AG20443 (cell line): ENCODE results near the gene REPS1.
A peak's percentile ranks its signal among the peaks of the same experiment; 100 is the strongest.
"Not testable (repeated sequence)": the region's sequence is repeated elsewhere in the genome, so short reads cannot be mapped to it uniquely, and the experiment has no call there.

Source experiments
- DNase-seq: peaks from one replicate; pipeline ENCODE4 v3.0.0; 2012; ENCODE audit warnings: low spot score, mixed read lengths

REPS1 gene

DNA sequence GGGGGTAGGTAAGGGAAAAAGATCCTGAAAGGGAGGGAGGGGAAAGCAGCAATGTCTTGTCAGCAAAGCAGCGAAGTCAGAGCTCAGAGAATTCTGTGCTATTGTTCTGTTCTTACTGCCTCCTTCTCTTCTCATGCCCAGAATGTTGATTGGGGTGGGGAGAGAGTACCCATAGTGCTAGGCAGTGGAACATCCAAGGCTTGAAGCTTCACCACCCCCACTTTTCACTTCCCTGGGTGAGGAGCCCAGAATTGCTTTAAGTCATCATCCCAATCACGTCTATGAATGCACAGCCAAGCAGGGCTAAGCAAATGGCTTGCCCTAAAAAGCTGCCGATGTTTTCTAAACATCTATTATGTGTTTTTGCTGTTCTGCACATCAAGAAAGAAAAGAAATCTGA is 16.5 kb downstream of the REPS1 start:
- DNase-seq: no peak

DNA sequence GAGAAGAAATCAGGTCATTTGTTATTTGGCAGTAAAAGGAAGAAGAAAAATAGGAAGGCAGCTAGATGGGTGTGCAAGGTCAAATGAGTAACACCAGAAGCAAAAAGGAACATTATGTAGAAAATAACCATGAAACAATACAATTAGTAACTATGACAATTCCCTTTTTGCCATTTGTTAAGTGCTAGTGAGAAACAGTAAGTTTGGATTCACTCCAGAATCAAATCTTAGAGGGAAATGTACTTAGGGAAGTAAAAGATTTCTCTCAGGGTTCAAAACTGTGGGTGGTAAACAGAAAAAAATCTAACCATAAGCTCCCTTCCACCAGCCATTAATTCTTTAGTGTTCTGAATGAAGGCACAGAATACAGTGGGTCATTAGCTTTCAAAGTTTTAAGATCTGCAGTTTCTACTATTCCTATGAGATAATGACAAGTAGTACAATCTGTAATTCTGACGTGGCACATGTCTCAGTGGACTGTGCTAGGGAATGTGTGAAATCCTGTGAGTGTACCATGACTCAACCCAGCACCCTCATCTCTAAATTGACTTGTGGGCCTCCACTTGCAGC is 17.1 kb downstream of the REPS1 start:
- DNase-seq: peak; percentile 67

DNA sequence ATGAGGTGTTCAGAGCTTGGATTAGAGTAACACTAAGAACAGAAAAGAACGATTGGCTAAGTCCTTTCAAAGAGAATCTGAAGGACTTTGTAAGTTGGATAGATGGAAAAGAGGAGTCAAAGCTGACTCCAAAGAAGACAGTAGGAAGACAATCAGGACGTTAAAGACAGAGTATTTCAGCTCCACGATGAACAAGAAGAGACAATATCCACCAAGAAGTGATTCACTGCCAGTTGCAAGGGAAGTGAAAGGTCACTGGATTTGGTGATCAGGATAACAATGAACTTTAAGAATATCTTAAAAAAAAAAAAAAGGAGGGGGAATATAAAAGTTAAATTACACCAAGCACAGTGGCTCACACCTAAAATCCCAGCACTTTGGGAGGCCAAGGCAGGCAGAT is 17.9 kb downstream of the REPS1 start:
- DNase-seq: no peak

DNA sequence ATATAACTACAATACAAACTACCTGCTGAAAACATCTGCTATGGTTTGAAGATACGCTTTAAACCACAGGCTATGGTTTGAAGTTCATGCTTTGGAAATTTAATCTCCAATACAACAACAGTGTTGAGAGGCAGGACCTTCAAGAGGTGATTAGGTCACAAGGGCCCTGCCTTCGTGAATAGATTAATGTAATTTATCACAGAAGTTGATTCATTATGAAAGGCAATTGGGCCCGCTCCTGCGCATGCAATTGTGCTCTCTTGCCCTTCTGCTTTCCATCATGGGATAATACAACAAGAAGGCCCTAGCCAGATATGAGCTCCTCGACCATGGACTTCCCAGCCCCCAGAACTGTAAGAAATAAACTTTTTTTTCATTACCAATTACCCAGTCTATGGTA is 21.2 kb downstream of the REPS1 start:
- DNase-seq: no peak

DNA sequence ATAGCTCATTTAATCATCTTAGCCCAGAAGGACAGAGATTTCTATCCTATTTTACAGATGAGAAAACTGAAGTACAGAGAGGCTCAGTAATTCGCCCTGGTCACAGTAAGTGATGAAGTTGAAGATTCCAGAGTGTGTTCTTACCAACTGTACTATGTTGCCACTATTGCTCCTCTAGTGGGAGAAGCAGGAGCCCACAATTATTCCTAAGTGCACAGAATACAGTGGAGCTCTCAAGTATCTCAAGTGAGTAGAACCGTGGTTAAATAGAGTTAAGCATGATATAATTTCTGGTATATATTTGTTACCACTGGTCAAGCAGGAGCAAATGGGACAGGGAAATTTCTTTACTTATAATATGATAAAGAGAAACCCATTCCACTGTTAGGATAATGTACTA is 22.1 kb downstream of the REPS1 start:
- no peak for DNase-seq

DNA sequence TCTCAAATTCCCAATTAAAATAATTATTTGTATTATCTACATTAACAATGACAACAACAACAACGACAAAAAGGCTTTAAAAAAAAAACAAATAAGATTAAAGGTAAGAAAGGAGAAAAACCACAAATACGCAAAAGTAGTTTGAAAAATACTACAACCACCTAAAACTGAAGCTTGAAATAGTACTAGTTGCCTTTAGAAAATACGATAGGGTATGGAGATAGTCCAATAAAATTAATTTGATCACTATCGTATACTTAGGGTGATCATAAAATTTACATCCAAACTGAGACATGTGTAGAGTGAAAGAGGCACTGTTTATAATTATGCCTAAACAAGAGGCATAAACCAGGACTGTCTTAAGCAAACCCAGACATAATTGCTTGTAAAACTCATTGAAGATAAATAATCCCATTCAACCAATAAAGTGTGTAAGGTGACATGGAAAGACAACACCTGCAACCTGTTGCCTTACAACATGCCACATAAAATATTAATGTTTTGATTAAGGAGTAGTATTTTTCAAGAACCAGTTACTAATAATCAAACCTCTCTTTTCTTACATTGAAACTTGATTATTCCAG is 22.7 kb downstream of the REPS1 start:
- DNase-seq: no peak

DNA sequence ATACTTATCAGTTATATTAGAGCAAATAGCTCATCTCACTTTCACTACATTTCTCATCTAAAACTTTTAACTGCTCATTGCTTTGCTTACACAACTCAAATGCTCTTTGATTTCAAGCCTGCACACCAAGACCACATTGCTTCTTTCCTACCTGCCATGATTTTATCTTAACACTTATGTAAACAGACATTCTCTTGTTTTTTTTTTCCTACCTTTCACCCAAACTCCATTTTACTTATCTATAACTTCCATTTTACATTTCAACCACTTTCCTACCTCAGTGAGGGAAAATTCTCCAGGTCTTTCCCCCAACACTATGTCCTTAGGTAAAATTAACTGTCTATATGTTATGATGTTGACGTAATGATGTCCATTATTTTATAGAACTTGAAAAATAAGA is 24.0 kb downstream of the REPS1 start:
- no peak for DNase-seq

DNA sequence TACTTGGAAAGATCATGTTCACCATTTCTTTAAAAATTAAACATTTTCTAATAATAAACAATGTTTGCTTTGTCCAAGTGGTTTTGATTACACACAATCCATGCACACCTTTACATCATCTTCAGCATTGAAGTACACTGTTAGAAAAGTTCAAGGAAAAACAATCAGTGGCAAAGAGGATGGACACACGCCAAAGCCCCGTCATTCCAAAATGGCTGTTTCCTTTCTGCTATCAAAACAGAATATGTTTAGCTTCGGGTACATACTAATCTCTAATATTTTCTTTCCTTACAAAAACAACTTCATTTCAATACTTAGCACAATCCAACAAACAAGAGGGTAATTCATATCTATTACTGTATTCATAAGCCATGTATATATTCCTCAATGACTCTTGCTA is 24.5 kb downstream of the REPS1 start:
- DNase-seq: no peak

DNA sequence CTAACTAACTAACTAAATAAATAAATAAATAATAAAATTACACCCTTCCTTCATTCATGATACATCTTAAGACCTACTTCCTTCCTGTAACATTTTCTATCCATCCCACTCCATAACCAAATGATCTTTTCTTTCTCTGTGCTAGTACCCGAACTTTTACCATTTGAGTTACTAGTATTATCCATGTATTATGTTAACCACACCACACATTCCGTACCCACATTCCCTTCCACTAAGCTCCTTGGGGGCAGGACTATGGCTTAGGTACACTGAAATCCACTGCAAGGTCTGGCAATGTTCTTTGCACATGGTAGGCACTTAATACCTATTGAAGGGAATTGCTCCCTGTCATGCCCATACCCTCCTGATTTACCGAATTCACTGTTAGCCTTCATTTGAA is 24.9 kb downstream of the REPS1 start:
- no peak for DNase-seq

DNA sequence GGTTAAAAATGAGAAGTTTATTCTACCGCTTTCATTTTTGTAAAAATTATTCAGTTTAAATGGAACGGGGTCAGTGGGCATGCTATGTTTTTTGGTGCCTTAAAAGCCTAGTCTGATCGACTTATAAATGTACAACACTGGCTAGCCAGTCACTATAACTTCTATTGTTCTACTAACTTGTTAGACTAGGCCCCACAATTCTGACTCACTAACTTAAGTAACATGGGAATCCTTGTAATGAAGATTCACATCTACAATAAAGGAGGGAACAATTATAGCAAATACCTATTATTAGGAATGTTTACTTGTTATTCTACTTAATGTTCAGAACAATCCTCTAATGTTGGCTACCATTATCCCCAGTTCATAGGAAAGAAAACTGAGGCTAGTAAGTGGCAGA is 28.5 kb downstream of the REPS1 start:
- DNase-seq: no peak

DNA sequence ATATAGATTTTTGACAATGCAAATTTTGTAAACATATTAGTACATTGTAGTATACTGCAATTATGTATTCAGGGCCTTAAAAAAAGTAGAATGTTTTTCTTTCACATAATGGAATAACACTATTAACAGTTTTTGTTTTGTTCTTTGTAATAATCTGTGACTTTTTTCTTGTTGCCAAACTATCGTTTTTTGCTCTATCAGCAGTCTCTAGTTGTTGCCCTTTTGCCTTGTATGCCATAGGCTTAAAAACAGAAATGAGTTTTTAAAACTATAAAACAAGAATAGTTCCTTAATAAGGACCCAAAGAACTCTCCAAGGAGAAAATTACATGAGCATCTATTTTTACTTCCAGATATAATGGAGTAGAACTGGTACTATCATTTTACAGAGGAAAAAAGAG is 29.5 kb downstream of the REPS1 start:
- DNase-seq: no peak

DNA sequence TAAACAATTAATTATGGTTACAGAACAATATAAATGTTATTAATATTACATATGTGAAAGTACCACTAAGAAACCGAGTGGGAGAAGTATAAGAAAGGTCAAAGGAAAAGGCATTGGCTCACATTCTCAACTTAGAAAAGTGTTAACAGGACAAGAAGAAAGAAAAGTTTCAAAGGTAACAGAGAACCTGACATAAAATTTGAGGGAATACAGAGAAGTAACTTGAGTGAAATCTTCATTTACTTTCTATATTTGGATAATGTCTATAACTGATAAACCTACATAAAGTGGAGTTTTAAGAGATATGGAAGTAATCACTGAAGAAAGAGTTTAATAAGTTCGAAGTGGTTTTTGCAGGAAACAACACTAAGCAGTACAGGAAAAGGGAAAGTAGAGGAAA is 30.1 kb downstream of the REPS1 start:
- DNase-seq: no peak

DNA sequence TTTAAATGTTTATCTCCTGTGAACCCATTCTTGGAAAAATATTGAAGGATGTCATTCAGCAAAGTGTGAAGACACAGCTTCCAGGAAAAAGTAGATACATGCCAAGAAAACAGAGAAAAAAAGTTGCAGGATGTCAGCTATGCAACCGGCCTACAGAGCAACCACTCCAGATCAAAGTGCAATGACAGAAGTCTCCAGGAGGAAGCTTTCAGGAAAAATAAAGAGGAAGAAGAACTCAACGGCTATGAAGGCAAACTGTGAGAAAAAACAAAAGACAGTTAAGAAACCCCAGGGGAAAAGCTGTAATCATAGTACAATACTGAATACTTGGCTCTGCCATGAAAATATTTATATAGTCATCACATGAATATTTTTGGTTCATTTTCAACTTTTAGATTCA is 30.6 kb downstream of the REPS1 start:
- DNase-seq: no peak

DNA sequence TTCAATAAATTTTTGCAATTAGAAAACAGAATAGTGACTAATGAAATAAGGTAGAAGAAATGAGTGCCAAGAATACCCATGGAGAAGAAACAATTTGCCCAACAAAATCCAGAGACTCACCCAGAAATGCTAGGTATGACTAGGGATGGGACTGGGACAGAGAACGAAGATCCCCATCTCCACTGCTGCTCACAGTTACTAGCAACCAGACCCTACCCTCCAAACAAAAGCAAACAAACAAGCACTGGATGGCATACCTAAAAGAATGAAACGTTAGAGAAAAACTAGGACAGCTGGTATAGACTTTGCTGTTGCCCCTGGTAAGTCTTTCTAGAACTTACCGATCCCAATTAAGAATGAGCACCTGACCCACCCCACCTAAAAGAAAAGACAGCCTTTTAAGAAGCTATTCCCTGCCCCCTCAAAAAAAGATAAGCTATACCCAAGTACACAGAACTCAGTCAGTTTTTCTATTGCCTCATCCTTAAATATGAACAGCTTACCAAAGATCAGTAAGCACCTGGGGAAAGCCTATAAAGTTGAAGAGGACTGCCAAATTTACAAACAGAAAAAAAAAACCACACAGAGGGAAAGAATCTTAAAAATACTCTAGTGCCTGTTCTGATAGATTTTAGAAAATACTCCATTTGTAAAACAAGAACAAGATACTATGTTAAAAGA is 31.7 kb downstream of the REPS1 start:
- no peak for DNase-seq

DNA sequence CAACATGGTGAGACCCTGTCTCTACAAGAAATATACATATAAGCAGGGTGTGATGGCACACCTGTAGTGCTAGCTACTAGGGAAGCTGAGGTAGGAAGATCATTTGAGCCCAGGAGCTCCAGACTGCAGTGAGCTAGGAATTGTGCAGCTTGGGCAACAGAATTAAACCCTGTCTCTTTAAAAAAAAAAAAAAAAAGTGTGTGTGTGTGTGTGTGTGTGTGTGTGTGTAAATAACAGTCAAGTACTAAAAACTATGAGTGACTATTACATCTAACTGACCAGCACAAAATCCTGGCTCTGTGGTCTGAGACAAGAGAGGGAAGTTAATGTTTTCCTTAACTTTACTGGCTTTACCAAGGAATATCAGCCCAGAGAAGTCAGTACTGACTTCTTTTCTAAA is 32.8 kb downstream of the REPS1 start:
- no peak for DNase-seq

DNA sequence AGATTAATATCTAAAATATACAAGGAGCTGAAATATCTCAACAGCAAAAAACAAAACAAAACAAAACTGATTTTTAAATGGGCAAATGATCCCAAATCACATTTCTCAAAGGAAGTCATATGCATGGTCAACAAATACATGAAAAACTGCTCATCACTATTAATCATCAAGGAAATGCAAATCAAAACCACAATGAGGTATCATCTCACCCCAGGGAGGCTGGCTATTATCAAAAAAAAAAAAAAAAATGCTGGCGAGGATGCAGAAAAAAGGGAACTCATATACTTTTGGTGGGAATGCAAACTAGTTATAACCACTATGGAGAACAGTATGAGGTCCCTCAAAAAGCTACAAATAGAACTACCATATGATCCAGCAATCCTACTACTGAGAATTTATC is 34.6 kb downstream of the REPS1 start:
- peak; percentile 14 for DNase-seq

DNA sequence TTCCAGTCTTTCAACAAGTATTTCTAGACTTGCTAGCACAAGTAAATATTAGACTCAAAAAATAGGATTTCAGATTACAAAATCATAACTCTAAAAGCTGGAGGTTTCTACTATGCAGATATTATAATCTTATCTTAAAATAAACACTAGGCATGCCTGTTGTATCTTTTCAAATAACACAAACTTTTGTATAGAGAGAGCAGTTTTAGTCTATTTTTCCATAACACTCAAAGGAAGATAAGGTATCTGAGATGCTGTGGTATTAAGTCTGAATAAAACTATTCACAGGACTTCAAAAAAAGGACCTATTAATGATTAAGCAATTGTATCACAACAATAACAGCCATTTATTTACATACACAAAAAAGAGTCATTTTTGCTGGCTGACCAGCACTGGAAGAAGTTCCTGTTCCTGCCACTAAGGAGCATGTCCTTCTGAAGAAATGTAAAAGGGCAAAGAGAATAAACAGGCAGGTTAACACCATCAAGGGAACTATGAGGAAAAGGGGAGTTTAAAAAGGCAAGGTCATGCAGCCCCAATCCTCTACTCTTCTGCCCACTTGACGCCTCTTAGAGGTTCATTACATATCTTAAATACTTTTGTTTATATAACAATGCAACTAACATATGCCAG is 39.4 kb downstream of the REPS1 start:
- DNase-seq: no peak

DNA sequence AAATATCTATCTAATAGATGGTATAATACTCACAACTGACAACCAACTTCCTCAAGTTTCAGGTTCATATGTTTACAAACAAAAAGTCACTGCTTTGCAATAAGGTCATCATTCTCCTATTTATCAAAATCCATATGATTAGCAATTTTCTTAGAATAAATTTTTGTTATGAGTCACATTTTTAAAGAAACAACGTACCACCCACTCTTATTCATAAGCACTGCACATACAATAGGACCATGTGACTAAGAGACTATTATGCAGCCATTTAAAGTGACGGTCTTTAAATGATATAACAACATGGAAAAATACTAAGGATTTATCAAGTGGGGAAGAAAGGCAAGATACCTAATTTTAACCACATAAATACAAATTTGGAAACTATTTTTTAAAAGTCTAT is 40.0 kb downstream of the REPS1 start:
- DNase-seq: no peak

DNA sequence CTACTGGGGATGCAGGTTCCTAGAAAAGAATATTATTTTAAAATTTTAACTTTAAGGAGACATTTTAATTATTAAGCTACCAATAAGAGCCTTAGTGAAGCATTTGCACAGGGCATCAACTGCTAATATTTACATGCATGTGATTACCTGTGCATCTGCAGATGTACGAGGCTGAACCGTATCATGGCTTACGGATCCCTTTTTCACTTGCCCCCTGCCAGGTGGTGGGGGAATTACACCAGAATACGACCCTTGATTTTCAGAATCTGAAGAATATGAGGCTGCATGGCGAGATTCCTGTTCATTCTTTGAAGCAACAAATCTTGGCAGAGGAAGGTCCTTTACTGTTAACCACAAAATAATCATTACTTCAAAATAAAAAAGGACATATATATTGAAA is 42.7 kb downstream of the REPS1 start:
- DNase-seq: no peak

DNA sequence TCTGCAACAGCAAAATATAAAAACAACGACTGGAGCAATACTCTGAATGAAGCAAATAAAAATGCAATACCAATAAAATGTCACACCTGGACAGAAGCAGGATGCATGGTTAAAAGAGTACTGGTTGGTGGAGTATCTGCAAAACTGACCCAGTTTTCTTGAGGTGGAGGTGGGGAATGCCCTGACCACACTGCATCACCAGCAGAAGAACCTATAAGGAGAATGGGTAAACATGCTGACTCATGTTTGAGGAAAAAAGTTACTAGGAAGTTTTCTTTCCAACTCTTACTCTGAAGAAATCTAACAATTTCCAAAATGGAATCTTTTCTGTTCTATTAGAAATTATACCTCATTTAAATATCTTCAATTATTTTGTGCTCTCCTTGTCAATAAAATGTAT is 43.6 kb downstream of the REPS1 start:
- peak; percentile 44 for DNase-seq

DNA sequence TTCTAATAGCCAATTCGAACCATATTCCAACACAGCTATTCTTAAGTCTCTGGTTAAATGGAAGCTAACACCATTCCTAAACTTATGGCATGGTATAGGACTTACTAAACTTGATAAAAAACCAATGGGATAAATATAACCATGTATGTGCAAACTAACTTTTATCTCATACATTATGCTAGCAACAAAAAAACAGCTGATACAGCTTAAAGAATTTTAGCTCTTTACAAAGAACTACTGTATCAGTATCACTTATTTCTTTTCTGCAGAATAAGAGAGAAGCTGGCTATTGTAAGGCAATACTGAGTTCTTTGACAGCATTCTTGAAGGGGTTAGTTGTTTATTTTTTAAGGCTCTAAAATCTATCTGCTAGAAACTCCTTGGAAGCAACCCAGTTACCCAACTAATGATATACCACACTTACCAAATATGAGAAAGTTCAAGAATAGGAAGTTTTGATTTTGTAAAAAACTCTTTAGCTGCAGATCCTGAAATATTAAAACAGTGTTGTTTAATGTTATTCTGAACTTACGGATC is 44.9 kb downstream of the REPS1 start:
- no peak for DNase-seq

DNA sequence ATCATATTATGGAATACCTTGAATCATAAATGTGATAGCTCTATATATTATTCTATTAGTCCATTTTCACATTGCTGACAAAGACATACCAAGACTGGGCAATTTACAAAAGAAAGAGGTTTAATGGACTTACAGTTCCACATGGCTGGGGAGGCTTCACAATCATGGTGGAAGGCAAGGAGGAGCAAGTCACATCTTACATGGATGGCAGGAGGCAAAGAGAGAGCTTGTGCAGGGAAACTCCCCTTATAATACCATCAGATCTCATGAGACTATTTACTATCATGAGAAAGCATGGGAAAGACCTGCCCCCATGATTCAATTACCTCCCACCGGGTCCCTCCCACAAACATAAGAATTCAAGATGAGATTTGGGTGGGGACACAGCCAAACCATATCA is 51.2 kb downstream of the REPS1 start:
- not testable (repeated sequence) for DNase-seq

DNA sequence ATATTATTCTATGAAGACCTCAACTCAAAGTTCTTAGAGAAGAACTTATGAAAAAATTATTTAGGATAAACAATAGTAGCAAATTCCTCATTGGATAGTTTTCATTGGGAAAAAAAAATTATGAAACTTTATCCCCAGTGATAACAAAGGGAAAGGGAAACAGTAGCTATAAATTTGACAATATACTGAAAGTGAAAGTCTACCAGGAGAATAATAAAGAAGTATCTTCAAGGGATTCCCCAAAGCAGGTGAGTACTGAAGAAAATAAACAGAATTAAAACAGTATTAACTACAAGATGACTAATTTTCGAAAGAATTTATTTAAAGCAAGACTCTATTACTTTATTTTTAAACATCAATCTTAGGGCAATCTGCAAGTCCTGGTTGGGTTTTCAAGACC is 56.4 kb downstream of the REPS1 start:
- no peak for DNase-seq
